WI38 (cell line): ENCODE measurements around the gene GNG7.

ENCODE experiments used
- H3K4me3 ChIP-seq: 2 replicates; pipeline ENCODE4 v1.5.1; 2011; ENCODE audit warnings: low read depth, mild to moderate bottlenecking, control low read depth, low read length
- CTCF ChIP-seq: IDR thresholded peaks from 2 replicates; pipeline ENCODE4 v1.5.1; 2012; ENCODE audit warnings: low read depth, mild to moderate bottlenecking, control low read depth, low read length

The GNG7 gene

GRCh38 chr19:2636141-2636896, 66.2 kb downstream of the GNG7 start:
- TF ChIP-seq CTCF: no peak
- H3K4me3 ChIP-seq: no peak overlapping the region

- no peak for TF ChIP-seq CTCF
- no peak overlapping the region for H3K4me3 ChIP-seq
Observed at GRCh38 chr19:2634960-2635359, 67.5 kb downstream of the GNG7 start.

GRCh38 chr19:2634228-2634951, 68.1 kb downstream of the GNG7 start:
- no peak overlapping the region for H3K4me3 ChIP-seq
- no peak for TF ChIP-seq CTCF

- TF ChIP-seq CTCF: no peak
- no peak overlapping the region for H3K4me3 ChIP-seq
Observed at GRCh38 chr19:2633693-2634075, 68.8 kb downstream of the GNG7 start.

- TF ChIP-seq CTCF: no peak
- H3K4me3 ChIP-seq: no peak overlapping the region
Observed at GRCh38 chr19:2631213-2631821, 71.2 kb downstream of the GNG7 start.

GRCh38 chr19:2630352-2631001, 72.0 kb downstream of the GNG7 start:
- no peak overlapping the region for H3K4me3 ChIP-seq

More at GRCh38 chr19:2630352-2631001, 72.0 kb downstream of the GNG7 start:
- no peak for TF ChIP-seq CTCF
